ENCODE results near the gene TDRD1.

DNA sequence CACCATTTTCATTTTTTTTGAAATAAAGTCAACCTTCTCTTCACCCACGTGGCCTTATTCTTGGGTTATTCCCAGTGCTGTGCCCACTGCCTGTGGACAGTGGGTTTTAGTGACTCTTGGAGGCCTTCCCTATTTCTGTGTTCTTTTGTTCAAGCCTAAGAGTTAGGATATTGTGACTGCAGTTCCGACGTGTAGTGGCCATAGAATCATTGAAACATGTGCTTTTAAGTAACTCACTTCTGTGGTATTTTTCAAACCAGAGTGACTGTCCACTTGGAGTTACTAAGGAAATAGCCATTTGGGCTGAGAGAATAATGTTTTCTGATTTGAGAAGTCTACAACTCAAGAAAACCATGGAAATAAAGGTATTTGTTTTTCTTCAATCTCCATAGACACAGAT is 23.7 kb downstream of the TDRD1 start:
- TF ChIP-seq, protein P1, sequence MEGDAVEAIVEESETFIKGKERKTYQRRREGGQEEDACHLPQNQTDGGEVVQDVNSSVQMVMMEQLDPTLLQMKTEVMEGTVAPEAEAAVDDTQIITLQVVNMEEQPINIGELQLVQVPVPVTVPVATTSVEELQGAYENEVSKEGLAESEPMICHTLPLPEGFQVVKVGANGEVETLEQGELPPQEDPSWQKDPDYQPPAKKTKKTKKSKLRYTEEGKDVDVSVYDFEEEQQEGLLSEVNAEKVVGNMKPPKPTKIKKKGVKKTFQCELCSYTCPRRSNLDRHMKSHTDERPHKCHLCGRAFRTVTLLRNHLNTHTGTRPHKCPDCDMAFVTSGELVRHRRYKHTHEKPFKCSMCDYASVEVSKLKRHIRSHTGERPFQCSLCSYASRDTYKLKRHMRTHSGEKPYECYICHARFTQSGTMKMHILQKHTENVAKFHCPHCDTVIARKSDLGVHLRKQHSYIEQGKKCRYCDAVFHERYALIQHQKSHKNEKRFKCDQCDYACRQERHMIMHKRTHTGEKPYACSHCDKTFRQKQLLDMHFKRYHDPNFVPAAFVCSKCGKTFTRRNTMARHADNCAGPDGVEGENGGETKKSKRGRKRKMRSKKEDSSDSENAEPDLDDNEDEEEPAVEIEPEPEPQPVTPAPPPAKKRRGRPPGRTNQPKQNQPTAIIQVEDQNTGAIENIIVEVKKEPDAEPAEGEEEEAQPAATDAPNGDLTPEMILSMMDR (IDR thresholded peaks at IDR 0.05): no peak
- no peak for TF ChIP-seq POLR2A (IDR thresholded peaks at IDR 0.05)
